Uterus (tissue), 2 donors: Measurements from ENCODE around the gene TPM1.

Experiments used
- POLR2A ChIP-seq, 2 donors: fragments of 450-650 bp; IDR thresholded peaks; one replicate each; pipeline ENCODE4 v1.6.1; 2016; ENCODE audit warnings: antibody characterized with exemption in 2 of 2, mild to moderate bottlenecking in 1 of 2, moderate library complexity in 1 of 2
- TF ChIP-seq, protein P1 (sequence below), 4 experiments: fragments of 200-600 bp in 2 of 4; fragments of 450-650 bp in 2 of 4; sonication (generic) in 2 of 4; IDR thresholded peaks; one replicate each; pipeline ENCODE4 v1.5.1; 2016 to 2019; ENCODE audit warnings: antibody characterized with exemption in 4 of 4, mild to moderate bottlenecking in 2 of 4, moderate library complexity in 1 of 4

DNA sequence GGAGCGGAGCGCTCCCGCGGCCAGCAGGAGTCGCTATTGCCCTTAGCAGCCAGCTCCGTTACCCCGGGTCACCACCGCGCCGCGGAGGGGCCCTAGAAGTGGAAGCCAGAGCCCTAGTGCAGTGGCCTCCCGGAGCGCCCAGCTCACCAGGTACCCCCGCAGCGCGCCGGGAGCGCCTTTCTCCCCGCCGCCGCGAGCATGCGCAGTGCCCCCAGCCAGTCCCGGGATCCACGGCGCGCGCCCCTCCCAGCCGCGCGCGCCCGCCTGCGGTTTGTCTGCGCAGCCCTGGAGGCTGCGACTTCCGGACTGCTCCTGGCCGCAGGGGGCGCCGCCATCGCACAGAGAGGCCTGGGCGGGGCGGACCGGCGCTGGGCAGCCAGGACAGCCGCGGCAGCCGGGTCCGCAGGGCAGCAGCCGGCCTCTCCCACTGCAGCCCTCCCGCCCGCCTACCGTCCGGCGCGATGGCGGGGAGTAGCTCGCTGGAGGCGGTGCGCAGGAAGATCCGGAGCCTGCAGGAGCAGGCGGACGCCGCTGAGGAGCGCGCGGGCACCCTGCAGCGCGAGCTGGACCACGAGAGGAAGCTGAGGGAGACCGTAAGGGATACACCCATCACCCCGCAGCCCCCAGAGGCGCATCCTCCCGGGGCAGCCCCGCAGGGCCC lies 5.7 kb downstream of the TPM1 start:
- TF ChIP-seq, protein P1, sequence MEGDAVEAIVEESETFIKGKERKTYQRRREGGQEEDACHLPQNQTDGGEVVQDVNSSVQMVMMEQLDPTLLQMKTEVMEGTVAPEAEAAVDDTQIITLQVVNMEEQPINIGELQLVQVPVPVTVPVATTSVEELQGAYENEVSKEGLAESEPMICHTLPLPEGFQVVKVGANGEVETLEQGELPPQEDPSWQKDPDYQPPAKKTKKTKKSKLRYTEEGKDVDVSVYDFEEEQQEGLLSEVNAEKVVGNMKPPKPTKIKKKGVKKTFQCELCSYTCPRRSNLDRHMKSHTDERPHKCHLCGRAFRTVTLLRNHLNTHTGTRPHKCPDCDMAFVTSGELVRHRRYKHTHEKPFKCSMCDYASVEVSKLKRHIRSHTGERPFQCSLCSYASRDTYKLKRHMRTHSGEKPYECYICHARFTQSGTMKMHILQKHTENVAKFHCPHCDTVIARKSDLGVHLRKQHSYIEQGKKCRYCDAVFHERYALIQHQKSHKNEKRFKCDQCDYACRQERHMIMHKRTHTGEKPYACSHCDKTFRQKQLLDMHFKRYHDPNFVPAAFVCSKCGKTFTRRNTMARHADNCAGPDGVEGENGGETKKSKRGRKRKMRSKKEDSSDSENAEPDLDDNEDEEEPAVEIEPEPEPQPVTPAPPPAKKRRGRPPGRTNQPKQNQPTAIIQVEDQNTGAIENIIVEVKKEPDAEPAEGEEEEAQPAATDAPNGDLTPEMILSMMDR (IDR thresholded peaks at IDR 0.05): peak; percentile 87 to 96 (median 90)
- peak; percentile 51 to 91 for TF ChIP-seq POLR2A (IDR thresholded peaks at IDR 0.05)
